ENCODE data around the gene WDFY4. TPM values are rescaled to one million over a fixed set of nuclear protein-coding genes. Genes with fewer than 3 reads are reported as not detected.

WDFY4 gene
- total and polyA plus RNA-seq, 7 donors, result 0.23 to 1.3 (median 0.69) TPM

DNA sequence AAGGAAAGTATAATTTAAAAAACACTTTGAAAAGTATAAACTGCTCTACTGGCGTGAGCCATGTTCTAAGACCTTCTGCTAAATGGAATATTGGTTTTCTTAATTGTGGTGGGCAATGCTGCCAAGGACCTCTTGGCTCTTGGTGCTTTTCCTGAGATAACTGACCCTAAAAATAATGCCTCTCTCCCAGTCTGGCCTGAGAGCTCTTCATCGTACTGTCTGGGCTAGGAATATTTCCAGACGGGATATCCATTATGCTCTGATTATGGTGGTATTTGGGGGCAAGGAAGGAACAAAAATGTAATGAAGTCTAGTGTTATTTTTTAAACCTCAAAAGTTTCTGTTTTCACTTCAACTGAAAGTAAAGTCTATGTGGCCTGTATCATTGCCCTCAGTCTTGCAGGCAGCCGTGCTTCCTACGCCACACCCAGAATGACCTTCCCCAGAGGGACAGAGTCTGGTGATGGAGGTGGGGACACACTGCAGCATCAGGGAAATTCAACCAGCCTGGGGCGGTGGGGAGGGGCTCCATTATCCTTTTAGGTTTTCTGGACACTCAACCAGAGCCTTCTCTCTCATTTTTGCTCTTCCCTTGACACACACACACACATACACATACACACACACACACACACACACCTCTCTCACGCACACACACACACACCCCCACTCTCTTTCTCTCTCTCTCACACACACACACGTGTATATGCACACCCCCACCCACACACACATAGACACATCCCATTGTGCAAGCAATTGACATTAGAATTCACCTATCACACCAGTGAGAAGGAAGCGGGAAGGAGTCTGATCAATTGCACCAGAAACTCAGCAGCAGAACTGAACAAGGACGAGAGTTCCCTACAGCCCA, 155.4 kb downstream of the WDFY4 start:
- DNase-seq (no peak), ATAC-seq (no peak)
- WGBS, 3 donors, result 70 to 77% (median 71%) methylated on average over 10 of the region's 10 CpGs
- TF ChIP-seq, protein P1, sequence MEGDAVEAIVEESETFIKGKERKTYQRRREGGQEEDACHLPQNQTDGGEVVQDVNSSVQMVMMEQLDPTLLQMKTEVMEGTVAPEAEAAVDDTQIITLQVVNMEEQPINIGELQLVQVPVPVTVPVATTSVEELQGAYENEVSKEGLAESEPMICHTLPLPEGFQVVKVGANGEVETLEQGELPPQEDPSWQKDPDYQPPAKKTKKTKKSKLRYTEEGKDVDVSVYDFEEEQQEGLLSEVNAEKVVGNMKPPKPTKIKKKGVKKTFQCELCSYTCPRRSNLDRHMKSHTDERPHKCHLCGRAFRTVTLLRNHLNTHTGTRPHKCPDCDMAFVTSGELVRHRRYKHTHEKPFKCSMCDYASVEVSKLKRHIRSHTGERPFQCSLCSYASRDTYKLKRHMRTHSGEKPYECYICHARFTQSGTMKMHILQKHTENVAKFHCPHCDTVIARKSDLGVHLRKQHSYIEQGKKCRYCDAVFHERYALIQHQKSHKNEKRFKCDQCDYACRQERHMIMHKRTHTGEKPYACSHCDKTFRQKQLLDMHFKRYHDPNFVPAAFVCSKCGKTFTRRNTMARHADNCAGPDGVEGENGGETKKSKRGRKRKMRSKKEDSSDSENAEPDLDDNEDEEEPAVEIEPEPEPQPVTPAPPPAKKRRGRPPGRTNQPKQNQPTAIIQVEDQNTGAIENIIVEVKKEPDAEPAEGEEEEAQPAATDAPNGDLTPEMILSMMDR (IDR thresholded peaks at IDR 0.05), result no peak
- no peak overlapping the region for H3K4me3 ChIP-seq
- H3K27me3 ChIP-seq (ENCODE audit: insufficient read depth in 3 of 3, low read length in 2 of 3), result no peaks in the 10 kb centered on the region
- no peak overlapping the region for H3K27ac ChIP-seq
- no peaks in the 10 kb centered on the region for H3K4me1 ChIP-seq
- H3K36me3 ChIP-seq (ENCODE audit: insufficient read depth in 1 of 2, low read depth in 1 of 2), result no peaks in the 10 kb centered on the region
- no peaks in the 10 kb centered on the region for H3K9me3 ChIP-seq
- intact Hi-C loops (cut with DNase I), result no loop called here

DNA sequence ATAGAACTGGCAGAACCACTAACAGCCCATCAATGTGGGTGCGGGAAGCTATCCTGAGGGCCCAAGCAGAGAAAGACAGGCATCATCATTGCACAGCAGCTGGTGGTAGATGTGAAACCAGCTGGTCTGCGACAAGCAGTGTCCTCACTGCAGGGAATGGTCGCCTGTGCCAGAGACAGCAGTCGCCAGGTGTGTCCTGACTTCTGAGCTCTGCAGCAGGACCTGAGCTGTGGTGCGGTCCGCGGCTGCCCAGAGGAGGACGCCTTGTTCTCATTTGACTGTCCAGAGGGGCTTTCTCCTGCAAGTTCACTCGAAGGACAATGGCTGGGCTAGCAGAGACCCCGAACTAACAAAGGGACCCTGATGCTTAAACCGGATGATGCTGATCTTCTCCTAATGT, 157.6 kb downstream of the WDFY4 start:
- Histone ChIP-seq H3K4me3 (no peak overlapping the region), H3K9me3 (no peaks in the 10 kb centered on the region), H3K27me3 (ENCODE audit: insufficient read depth in 3 of 3, low read length in 2 of 3) (no peaks in the 10 kb centered on the region), H3K36me3 (ENCODE audit: insufficient read depth in 1 of 2, low read depth in 1 of 2) (no peaks in the 10 kb centered on the region), H3K4me1 (no peaks in the 10 kb centered on the region), H3K27ac (no peak overlapping the region)
- intact Hi-C loops (cut with DNase I), result no loop called here
- ATAC-seq (no peak), DNase-seq (no peak)
- TF ChIP-seq, protein P1 (IDR thresholded peaks at IDR 0.05), result no peak
- WGBS, 3 donors, result 72 to 73% (median 73%) methylated on average over 11 of the region's 11 CpGs

DNA sequence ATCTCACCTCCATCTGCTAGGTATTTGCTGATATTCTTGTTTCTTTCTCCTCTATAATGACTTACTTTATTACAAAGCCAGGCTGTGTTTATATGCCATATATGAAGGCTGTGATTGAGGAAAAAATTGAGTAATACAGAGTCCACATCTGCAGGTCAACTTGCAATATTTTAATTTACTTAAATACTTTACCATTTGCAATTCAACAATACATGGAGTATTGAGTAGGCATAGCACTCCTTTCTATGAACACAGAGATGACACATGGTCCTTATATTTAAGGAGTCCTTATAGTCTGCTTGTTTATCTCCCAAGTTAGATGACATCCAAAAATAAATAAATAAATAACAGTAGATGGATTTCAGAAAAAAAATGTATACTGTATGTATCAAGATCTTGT, 158.5 kb downstream of the WDFY4 start:
- intact Hi-C loops (cut with DNase I), result no loop called here
- no peak for ATAC-seq
- no peaks in the 10 kb centered on the region for H3K9me3 ChIP-seq
- no peak overlapping the region for H3K27ac ChIP-seq
- no peaks in the 10 kb centered on the region for H3K4me1 ChIP-seq
- TF ChIP-seq, protein P1 (IDR thresholded peaks at IDR 0.05), result no peak
- H3K36me3 ChIP-seq (ENCODE audit: insufficient read depth in 1 of 2, low read depth in 1 of 2), result no peaks in the 10 kb centered on the region
- H3K27me3 ChIP-seq (ENCODE audit: insufficient read depth in 3 of 3, low read length in 2 of 3), result no peaks in the 10 kb centered on the region
- no peak overlapping the region for H3K4me3 ChIP-seq
- no peak for DNase-seq

DNA sequence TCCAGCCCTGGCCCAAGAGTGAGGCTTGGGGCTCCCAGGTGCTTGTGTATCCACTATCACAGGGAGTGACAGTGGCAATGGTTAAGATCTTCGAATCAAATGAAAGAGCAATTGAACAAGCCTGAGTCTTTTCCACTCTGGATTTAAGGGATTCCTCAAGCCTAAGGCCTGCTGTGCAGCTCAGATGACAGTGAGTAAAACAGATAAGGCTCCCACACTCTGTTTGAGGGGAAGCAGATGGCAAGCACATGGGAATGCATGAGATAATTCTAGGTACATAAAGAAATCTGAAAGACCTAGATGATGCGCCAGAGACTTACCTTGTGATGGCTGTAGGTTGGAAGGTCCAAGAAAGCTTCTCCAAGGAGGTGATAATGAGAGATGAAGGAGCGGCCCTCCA, 159.9 kb downstream of the WDFY4 start:
- DNase-seq (no peak), ATAC-seq (no peak)
- no peaks in the 10 kb centered on the region for H3K27me3 ChIP-seq (ENCODE audit: insufficient read depth in 3 of 3, low read length in 2 of 3)
- intact Hi-C loops (cut with DNase I), result no loop called here
- no peaks in the 10 kb centered on the region for H3K9me3 ChIP-seq
- TF ChIP-seq, protein P1 (IDR thresholded peaks at IDR 0.05), result no peak
- H3K27ac ChIP-seq, result no peak overlapping the region
- H3K4me3 ChIP-seq, result no peak overlapping the region
- H3K36me3 ChIP-seq (ENCODE audit: insufficient read depth in 1 of 2, low read depth in 1 of 2), result no peaks in the 10 kb centered on the region
- H3K4me1 ChIP-seq, result no peaks in the 10 kb centered on the region
- 89 to 92% (median 90%) methylated on average over 3 of the region's 3 CpGs for WGBS, 3 donors

DNA sequence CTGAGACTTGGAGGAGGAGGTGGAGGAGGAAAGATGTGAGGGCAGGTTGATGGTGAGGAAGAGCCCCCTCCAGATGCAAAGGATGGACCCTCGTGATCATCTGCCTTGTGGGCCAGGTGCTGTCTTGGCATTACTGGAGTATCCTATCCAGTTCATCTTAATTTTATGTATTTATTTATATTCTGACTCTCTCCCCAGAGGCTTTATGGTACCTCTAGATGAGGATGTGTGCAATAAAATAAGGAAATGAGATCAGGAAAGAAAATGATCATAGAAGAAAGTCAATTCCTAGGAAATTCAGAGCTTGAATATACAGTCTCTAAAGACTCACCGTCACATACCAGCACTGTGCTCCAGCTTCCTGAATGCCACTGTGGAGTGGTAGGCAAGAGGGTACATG, 160.8 kb downstream of the WDFY4 start:
- DNase-seq (no peak), ATAC-seq (no peak)
- TF ChIP-seq, protein P1 (IDR thresholded peaks at IDR 0.05), result no peak
- Histone ChIP-seq H3K27ac (no peak overlapping the region), H3K27me3 (ENCODE audit: insufficient read depth in 3 of 3, low read length in 2 of 3) (no peaks in the 10 kb centered on the region), H3K4me3 (no peak overlapping the region), H3K36me3 (ENCODE audit: insufficient read depth in 1 of 2, low read depth in 1 of 2) (no peaks in the 10 kb centered on the region), H3K4me1 (no peaks in the 10 kb centered on the region), H3K9me3 (no peaks in the 10 kb centered on the region)
- 66 to 76% (median 71%) methylated on average over 2 of the region's 2 CpGs for whole genome bisulfite sequencing, 3 donors
- intact Hi-C loops (cut with DNase I), result no loop called here
